Liver (tissue), 9 donors: Measurements from ENCODE around the gene MED25. TPM values are rescaled to one million over a fixed set of nuclear protein-coding genes. Genes with fewer than 3 reads are reported as not detected.

Experiments
- DNase-seq: peaks from one replicate; pipeline ENCODE4 v3.0.0-alpha.2; 2017; ENCODE audit warnings: low spot score
- H3K27ac ChIP-seq, 2 donors: one replicate each; pipeline ENCODE4 v1.7.0; 2013; ENCODE audit warnings: inconsistent platforms in 2 of 2, low read length in 2 of 2, control low read depth in 1 of 2, low read depth in 1 of 2, mild to moderate bottlenecking in 1 of 2
- H3K27me3 ChIP-seq, 4 donors: one replicate each; pipeline versions ENCODE4 v1.6.1 to v1.7.0; 2013; ENCODE audit warnings: low read length in 3 of 4, inconsistent platforms in 1 of 4, mild to moderate bottlenecking in 1 of 4, moderate library complexity in 1 of 4; ENCODE audit not compliant: control insufficient read depth in 4 of 4, insufficient read depth in 4 of 4
- H3K36me3 ChIP-seq, 4 donors: one replicate each; pipeline versions ENCODE4 v1.6.1 to v1.7.0; 2013; ENCODE audit warnings: low read length in 3 of 4, mild to moderate bottlenecking in 3 of 4, low read depth in 1 of 4, moderate library complexity in 1 of 4; ENCODE audit not compliant: control insufficient read depth in 4 of 4, insufficient read depth in 3 of 4
- H3K4me1 ChIP-seq, 4 donors: one replicate each; pipeline versions ENCODE4 v1.6.1 to v1.7.0; 2013; ENCODE audit warnings: low read length in 3 of 4, mild to moderate bottlenecking in 3 of 4, moderate library complexity in 1 of 4; ENCODE audit not compliant: control insufficient read depth in 4 of 4, insufficient read depth in 4 of 4
- H3K4me3 ChIP-seq, 3 donors: one replicate each; pipeline versions ENCODE4 v1.6.1 to v1.7.0; 2013; ENCODE audit warnings: low read length in 3 of 3, control low read depth in 1 of 3, low read depth in 1 of 3, mild to moderate bottlenecking in 1 of 3
- H3K9ac ChIP-seq, 2 donors: one replicate each; pipeline ENCODE4 v1.7.0; 2013; ENCODE audit warnings: low read length in 2 of 2, mild to moderate bottlenecking in 2 of 2, moderate library complexity in 2 of 2, control low read depth in 1 of 2, low read depth in 1 of 2
- H3K9me3 ChIP-seq, 4 donors: one replicate each; pipeline versions ENCODE4 v1.6.1 to v1.7.0; 2013; ENCODE audit warnings: low read length in 3 of 4; ENCODE audit not compliant: control insufficient read depth in 4 of 4
- CTCF ChIP-seq: fragments of 150-350 bp; IDR thresholded peaks from 2 replicates; pipeline ENCODE4 v1.5.1; 2017; ENCODE audit warnings: improper control_type of control experiment, low read depth, low read length; ENCODE audit not compliant: missing input control
- FOXA2 ChIP-seq: IDR thresholded peaks from 2 replicates; pipeline ENCODE4 v1.6.1; 2016; ENCODE audit warnings: antibody characterized with exemption
- GABPA ChIP-seq, 2 donors: IDR thresholded peaks in 1 of 2; conservative IDR thresholded peaks in 1 of 2; 2 replicates each; pipeline ENCODE4 v1.6.1; 2016; ENCODE audit warnings: antibody characterized with exemption in 2 of 2, mild to moderate bottlenecking in 1 of 2, moderate library complexity in 1 of 2
- NR2F2 ChIP-seq: IDR thresholded peaks from 2 replicates; pipeline ENCODE4 v1.6.1; 2016; ENCODE audit warnings: antibody characterized with exemption
- SP1 ChIP-seq: IDR thresholded peaks from 2 replicates; pipeline ENCODE4 v1.6.1; 2018; ENCODE audit warnings: antibody characterized with exemption, mild to moderate bottlenecking
- WGBS: extraction: QIAGEN DNeasy Blood & Tissue Kit; methylation state at CpG from one replicate; pipeline ENCODE4 v1.1.7; 2013; 5-methylcytosine and 5-hydroxymethylcytosine counted together
- polyA plus RNA-seq, 2 donors: library from polyadenylated mRNA; stranded (reverse) in 1 of 2; unstranded in 1 of 2; fragments of 200-250 nt in 1 of 2; fragments of >200 nt in 1 of 2; fragmentation: Nextera tagmentation in 1 of 2; extraction: Ambion mirVana in 1 of 2; gene quantifications; one replicate each; pipeline versions ENCODE4 v1.2.1 to v1.2.3, GENCODE V29; 2013 to 2015
- total RNA-seq, 2 donors: library from RNA; depleted of rRNA; stranded (reverse); fragments of >200 nt; gene quantifications; one replicate each; pipeline ENCODE4 v1.2.3, GENCODE V29; 2014
- TF ChIP-seq, protein P1 (sequence below): IDR thresholded peaks from 2 replicates; pipeline ENCODE4 v1.6.1; 2016; ENCODE audit warnings: antibody characterized with exemption
- TF ChIP-seq, protein P2 (sequence below): IDR thresholded peaks from 2 replicates; pipeline ENCODE4 v1.6.1; 2016; ENCODE audit warnings: antibody characterized with exemption
- donor health status: healthy.
- donor health status: healthy.
- donor health status: healthy.
- donor health status: healthy.
- donor health status: healthy.

MED25 gene
- total and polyA plus RNA-seq, 4 donors: 4.7 to 24.1 (median 9.6) TPM

- WGBS: 72% methylated on average over 14 of the region's 14 CpGs
- TF ChIP-seq SP1: no peak
- TF ChIP-seq FOXA2: no peak
- TF ChIP-seq, protein P1, sequence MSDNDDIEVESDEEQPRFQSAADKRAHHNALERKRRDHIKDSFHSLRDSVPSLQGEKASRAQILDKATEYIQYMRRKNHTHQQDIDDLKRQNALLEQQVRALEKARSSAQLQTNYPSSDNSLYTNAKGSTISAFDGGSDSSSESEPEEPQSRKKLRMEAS: no peak
- no peak for TF ChIP-seq NR2F2
- no peak for TF ChIP-seq GABPA (IDR thresholded peaks at IDR 0.05 in 1 of 2, conservative IDR thresholded peaks at IDR 0.05 in 1 of 2)
- no peak for TF ChIP-seq CTCF
- Histone ChIP-seq H3K36me3 (peaks cover 0 to 14% (median 1%) of the 10 kb centered on the region in 4 donors), H3K9ac (no peak overlapping the region), H3K4me1 (peaks cover 3 to 19% (median 13%) of the 10 kb centered on the region in 4 donors), H3K27ac (no peak overlapping the region), H3K9me3 (no peaks in the 10 kb centered on the region), H3K4me3 (no peak overlapping the region), H3K27me3 (no peaks in the 10 kb centered on the region)
- no peak for DNase-seq
Measured at GRCh38 chr19:49852631-49853126, 34.6 kb downstream of the MED25 start.

GRCh38 chr19:49853852-49854377 lies 35.8 kb downstream of the MED25 start:
- H3K27ac ChIP-seq: no peak overlapping the region
- WGBS: 93% methylated on average over 10 of the region's 10 CpGs

More at GRCh38 chr19:49853852-49854377, 35.8 kb downstream of the MED25 start:
- Histone ChIP-seq H3K27me3 (no peaks in the 10 kb centered on the region), H3K4me3 (no peak overlapping the region), H3K36me3 (peaks cover 0 to 24% (median 3%) of the 10 kb centered on the region in 4 donors), H3K4me1 (peaks cover 3 to 19% (median 13%) of the 10 kb centered on the region in 4 donors), H3K9ac (no peak overlapping the region), H3K9me3 (no peaks in the 10 kb centered on the region)
- DNase-seq: no peak
- TF ChIP-seq NR2F2 (no peak), SP1 (no peak), CTCF (no peak)
- TF ChIP-seq, protein P2, sequence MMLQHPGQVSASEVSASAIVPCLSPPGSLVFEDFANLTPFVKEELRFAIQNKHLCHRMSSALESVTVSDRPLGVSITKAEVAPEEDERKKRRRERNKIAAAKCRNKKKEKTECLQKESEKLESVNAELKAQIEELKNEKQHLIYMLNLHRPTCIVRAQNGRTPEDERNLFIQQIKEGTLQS: no peak
